ENCODE results near the gene AP1S1. TPM values are rescaled to one million over a fixed set of nuclear protein-coding genes. Genes with fewer than 3 reads are reported as not detected.

The AP1S1 gene
- total and polyA plus RNA-seq, 9 of the 15 experiments (the other 6 are each of a cell fraction or from before 2014, with no cell fraction given) = 4.4 to 149 (median 89.4) TPM

- no peak for TF ChIP-seq ZNF449 (CRISPR knock-in tag; IDR thresholded peaks at IDR 0.05)
- TF ChIP-seq KHSRP (IDR thresholded peaks at IDR 0.05) = no peak
- TF ChIP-seq RBM17 (IDR thresholded peaks at IDR 0.05; ENCODE audit: borderline replicate concordance, low read depth, low read length) = no peak
- TF ChIP-seq ZNF609 (CRISPR knock-in tag; IDR thresholded peaks at IDR 0.05; ENCODE audit: borderline replicate concordance) = no peak
- TF ChIP-seq ZNF197 (CRISPR knock-in tag; IDR thresholded peaks at IDR 0.05; ENCODE audit: low read depth) = peak; percentile 59; the same call in 1 of the 2 replicates
- no peak for TF ChIP-seq HSF4 (CRISPR knock-in tag; IDR thresholded peaks at IDR 0.05; ENCODE audit: borderline replicate concordance)
- no peak for TF ChIP-seq DACH1 (IDR thresholded peaks at IDR 0.05; ENCODE audit: partially characterized antibody)
- no peak; the same call in 1 of the 2 replicates for TF ChIP-seq ZHX1 (conservative IDR thresholded peaks at IDR 0.05; ENCODE audit: low read length)
- peak; percentile 58 for TF ChIP-seq MAFG (tag; conservative IDR thresholded peaks at IDR 0.05)
- TF ChIP-seq RHOXF2B (CRISPR knock-in tag; conservative IDR thresholded peaks at IDR 0.05) = no peak
- peak; percentile 76 for TF ChIP-seq EGR1 (conservative IDR thresholded peaks at IDR 0.05)
- TF ChIP-seq BACH1 (tag; IDR thresholded peaks at IDR 0.05) = peak; percentile 88; the same call in 1 of the 2 replicates
- no peak for TF ChIP-seq BCLAF1 (IDR thresholded peaks at IDR 0.05; ENCODE audit: borderline replicate concordance in 1 of 2, control insufficient read depth in 1 of 2, low read depth in 2 of 2, low read length in 1 of 2)
- TF ChIP-seq ASH1L (IDR thresholded peaks at IDR 0.05; ENCODE audit: borderline replicate concordance, low read depth, partially characterized antibody) = no peak
- 0 out of 2 replicates have a peak, but pooled peaks have one; percentile 79 for TF ChIP-seq TRIM28 (IDR thresholded peaks at IDR 0.05)
These were observed 15.9 kb upstream of the AP1S1 start (continued) for GRCh38 chr7:101138213-101138870.
